HG02571 (cell line): ENCODE data around the gene AHCTF1.
"Not testable (repeated sequence)": the region's sequence is repeated elsewhere in the genome, so short reads cannot be mapped to it uniquely, and the experiment has no call there.

ENCODE experiments used
- ATAC-seq: cut with Tn5 transposase; IDR thresholded peaks from one replicate; pipeline ENCODE4 v1.9.1; 2021; ENCODE audit warnings: mild to moderate bottlenecking, moderate library complexity; ENCODE audit not compliant: unreplicated experiment

AHCTF1 gene

DNA sequence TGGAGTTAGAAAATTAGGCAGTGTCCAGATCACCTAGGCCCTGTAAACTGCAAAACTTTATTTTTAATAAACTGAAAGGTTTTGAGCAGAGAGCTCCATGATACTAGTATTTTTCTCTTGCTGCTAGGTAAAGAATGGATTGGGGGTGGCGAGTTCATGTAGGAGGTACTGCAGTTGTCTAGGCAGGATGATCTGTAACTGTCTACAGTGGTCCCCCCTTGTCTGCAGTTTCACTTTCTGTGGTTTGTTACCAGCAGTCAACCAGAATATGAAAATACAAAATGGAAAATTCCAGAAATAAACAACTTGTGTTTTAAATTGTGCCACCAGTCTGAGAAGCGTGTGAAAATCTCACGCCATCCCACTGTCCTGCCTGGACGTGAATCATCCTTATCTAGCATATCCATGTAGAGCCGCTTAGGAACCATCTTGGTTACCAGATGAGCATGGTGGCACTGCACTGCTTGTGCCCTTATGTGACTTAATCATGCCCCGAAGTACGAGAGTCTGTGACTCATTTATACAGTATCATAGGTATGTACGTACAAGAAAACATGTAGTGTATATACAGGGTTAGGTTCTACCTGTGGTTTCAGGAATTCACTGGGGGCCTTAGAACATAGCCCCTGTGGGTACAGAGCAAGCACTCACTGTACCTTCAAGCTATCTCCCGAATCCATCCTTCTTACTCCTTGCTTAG, 94.2 kb downstream of the AHCTF1 start:
- no peak for ATAC-seq

- ATAC-seq: no peak
These were observed 95.4 kb downstream of the AHCTF1 start for GRCh38 chr1:246836209-246836966.

- no peak for ATAC-seq
These were observed 100.2 kb downstream of the AHCTF1 start for GRCh38 chr1:246831543-246831942.

GRCh38 chr1:246828818-246829217, 102.9 kb downstream of the AHCTF1 start:
- ATAC-seq: no peak

DNA sequence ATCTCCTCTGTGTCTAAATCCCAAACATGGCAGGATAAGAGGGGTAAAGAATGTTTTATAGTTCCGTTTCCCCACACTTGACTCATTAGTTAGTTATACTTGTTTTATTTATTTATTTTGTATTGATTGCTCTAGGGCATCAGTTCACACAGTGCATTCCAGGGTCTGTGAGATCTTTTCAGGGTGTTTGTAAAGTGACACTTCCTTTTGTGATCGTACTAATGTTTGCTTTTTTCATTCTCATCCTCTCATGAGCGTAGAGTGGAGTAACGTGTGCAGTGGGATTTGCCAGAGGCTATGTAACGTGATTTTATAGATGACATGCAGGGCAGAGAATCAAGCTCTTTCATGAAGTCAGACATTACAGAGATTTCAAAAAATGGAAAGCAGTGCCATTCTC, 104.4 kb downstream of the AHCTF1 start:
- no peak for ATAC-seq

DNA sequence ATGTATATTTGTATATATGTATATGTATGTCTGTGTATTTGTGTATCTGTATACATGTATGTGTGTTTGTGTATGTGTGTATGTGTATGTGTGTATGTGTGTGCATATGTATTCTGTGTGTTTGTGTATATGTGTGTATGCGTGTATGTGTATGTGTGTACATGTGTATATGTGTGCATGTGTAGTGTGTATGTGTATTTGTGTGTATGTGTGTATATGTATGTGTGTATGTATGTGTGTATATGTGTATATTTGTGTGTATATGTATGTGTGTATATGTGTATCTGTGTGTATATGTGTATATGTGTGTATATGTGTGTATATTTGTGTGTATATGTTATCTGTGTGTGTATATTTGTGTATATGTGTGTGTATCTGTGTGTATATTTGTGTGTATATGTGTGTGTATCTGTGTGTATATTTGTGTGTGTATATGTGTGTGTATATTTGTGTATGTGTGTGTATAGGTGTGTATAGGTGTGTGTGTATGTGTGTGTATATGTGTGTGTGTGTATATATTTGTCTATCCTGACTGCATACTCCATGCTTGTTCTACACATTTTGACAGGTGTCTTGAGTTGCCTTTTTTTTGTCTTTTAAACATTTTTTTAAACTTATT, 106.1 kb downstream of the AHCTF1 start:
- no peak for ATAC-seq

- no peak for ATAC-seq
These were observed 107.2 kb downstream of the AHCTF1 start for GRCh38 chr1:246824541-246824940.

DNA sequence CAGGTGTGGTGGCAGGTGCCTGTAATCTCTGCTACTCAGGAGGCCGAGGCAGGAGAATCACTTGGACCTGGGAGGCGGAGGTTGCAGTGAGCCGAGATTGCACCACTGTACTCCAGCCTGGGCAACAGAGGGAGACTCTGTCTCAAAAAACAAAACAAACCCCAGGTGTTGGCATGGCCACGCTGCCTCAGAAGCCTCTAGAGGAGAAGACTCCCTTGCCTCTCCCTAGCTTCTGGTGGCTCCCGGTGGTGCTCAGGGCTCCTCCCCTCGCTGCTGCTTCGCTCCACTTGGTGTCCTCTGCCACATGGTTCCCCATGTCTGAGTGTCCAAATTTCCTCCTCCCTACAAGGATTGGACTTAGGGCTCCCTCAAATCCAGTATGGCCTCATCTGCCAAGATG, 109.6 kb downstream of the AHCTF1 start:
- not testable (repeated sequence) for ATAC-seq

DNA sequence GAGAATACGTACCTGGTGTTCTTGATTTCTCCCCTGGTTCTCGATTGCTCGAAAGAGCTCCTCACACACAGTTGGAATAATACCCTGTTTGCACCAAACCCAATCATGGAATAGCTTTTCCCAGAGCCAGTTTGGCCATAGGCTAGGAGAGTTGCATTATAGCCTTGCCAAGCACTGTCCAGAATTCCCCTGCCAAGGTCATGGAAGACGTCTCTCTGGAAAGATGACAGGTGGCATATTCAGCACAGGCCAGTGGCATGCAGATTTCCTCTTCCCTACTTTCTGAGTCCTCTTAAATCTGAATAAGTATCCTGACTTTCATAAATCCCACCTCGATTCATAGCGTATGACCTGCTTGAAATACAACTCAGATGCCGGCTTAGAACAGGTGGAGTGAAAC, 111.1 kb downstream of the AHCTF1 start:
- ATAC-seq: no peak

- ATAC-seq: not testable (repeated sequence)
These were observed 114.0 kb downstream of the AHCTF1 start for GRCh38 chr1:246817778-246818177.

DNA sequence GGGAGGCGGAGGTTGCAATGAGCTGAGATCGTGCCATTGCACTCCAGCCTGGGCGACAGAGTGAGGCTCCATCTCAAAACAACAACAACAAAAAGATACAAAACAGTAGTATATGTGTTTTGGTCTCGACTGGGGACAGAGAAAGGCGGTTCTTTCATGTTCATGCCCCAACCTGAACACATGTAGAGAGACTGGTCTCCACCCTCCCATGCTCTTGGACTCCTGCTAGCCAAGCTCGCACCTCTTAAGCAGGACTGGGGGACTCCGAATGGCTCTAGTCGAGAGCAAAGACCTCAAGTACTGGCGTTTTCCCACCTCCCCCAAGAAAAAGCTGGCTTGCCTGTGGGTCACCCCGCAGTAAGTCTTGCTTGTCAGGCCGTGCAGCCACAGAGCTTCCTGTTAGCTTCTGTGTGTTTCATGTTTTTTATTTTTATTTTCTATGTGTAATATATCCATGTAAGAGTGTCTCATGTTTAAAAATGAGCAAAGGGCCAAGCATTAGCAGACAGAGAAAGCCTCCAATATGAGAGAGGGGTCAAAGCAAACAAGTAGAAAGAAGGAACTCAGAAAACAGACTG, 116.0 kb downstream of the AHCTF1 start:
- ATAC-seq: no peak

DNA sequence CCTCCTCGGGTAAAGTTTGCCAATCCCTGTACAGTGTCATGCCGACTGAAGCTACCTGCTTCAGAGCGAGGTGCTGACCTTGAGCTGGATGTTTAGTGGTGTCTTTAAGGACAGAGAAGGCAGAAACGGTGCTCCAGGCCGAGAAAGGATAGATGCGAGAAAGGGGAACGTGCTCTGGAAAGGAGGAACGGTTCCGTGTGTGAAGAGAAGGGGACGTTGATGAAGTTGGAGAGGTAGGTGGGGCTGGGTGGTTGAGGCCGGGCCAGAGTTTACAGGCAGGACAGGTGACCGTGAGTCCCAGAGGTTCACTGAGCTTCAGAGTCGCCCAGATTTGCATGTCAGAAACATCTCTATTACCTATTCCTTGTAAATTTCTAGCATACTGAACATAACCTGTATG, 116.9 kb downstream of the AHCTF1 start:
- no peak for ATAC-seq

DNA sequence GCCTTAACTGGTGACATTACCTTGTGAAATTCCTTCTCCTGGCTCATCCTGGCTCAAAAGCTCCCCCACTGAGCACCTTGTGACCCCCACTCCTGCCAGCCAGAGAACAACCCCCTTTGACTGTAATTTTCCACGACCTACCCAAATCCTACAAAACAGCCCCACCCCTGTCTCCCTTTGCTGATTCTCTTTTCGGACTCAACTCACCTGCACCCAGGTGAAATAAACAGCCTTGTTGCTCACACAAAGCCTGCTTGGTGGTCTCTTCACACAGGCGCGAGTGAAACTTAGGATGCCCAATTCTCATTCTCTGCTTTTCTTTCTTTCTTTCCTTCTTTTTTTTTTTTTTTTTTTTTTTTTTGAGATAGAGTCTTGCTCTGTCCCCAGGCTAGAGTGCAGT, 118.4 kb downstream of the AHCTF1 start:
- ATAC-seq: not testable (repeated sequence)

GRCh38 chr1:246811985-246812384, 119.8 kb downstream of the AHCTF1 start:
- ATAC-seq: no peak

GRCh38 chr1:246809473-246809872, 122.3 kb downstream of the AHCTF1 start:
- no peak for ATAC-seq

DNA sequence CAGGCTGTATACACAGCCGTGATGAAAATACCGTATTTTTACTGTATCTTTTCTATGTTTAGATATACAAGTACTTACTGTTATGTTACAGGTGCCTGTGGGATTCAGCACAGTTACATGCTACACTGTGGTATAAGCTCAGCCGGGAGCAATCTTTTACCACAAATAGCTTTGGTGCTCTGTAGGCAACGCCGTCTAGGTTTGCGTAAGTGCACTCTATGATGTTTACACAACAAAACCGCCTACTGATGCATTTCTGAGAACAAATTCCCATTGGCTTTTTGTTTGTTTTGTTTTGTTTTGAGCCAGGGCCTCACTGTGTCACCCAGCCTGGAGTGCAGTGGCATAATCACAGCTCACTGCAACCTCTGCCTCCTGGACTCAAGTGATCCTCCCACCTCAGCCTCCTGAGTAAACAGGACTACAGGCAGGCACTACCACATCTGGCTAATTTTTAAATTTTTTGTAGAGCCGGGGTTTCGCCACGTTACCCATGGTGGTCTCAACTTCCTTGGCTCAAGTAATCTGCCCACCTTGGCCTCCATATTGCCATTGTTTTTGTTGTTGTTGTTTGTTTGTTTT, 126.5 kb downstream of the AHCTF1 start:
- no peak for ATAC-seq

- no peak for ATAC-seq
These were observed 127.9 kb downstream of the AHCTF1 start for GRCh38 chr1:246803883-246804282.

DNA sequence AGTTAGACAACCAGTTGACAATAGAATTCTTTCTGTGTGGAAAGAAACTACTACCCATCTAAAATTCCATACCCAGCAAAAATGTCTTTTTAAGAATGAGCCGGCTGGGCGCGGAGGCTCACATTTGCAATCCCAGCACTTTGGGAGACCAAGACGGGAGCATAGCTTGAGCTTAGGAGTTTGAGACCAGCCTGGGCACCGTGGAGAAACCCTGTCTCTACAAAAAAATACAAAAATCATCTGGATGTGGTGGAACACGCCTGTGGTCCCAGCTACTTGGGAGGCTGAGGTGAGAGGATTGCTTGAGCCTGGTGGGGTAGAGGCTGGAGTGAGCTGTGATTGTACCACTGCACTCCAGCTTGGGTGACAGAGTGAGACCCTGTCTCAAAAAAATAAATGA, 128.4 kb downstream of the AHCTF1 start:
- no peak for ATAC-seq

GRCh38 chr1:246801241-246802020, 130.3 kb downstream of the AHCTF1 start:
- no peak for ATAC-seq

DNA sequence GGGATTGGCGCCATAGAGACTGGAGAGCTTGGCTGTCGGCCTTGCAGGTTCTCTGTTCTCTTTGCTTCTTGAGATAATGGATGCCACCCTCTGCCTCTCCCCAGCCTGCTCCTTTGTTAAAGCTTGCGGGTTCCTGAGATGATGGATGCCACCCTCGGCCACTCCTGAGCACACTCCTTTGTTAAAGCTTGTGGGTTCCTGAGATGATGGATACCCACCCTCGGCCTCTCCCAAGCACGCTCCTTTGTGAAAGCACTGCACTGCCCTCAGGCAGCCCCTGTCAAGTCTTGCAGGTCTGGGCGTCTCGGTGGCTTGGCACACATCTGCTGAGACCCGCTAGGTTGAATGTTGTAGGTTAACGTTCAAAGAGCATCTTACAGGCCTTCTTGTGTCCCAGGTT, 131.0 kb downstream of the AHCTF1 start:
- ATAC-seq: no peak

GRCh38 chr1:246800356-246800755, 131.4 kb downstream of the AHCTF1 start:
- ATAC-seq: no peak
